GM23248 (cell line): ENCODE results near the gene RPL7A. TPM values are rescaled to one million over a fixed set of nuclear protein-coding genes. Genes with fewer than 3 reads are reported as not detected.
"Not testable (repeated sequence)": the region's sequence is repeated elsewhere in the genome, so short reads cannot be mapped to it uniquely, and the experiment has no call there.

Experiments
- DNase-seq: peaks from one replicate; pipeline ENCODE4 v3.0.0-alpha.2; 2015
- H2AFZ ChIP-seq: fragments of 200-600 bp; sonication (generic); 2 replicates; pipeline ENCODE4 v1.6.1; 2016; ENCODE audit warnings: antibody characterized with exemption
- H3F3A ChIP-seq: fragments of 200-600 bp; sonication (generic); 2 replicates; pipeline ENCODE4 v1.6.1; 2016; ENCODE audit warnings: mild to moderate bottlenecking, antibody characterized with exemption, mixed run types; ENCODE audit not compliant: insufficient read depth
- H3K27ac ChIP-seq: fragments of 200-600 bp; sonication (generic); 2 replicates; pipeline ENCODE4 v1.5.1; 2016; ENCODE audit warnings: mild to moderate bottlenecking
- H3K27me3 ChIP-seq: fragments of 200-600 bp; sonication (generic); replicated peaks from 2 replicates; pipeline ENCODE4 v1.6.1; 2016; ENCODE audit warnings: mild to moderate bottlenecking; ENCODE audit not compliant: insufficient read depth
- H3K36me3 ChIP-seq: fragments of 200-600 bp; sonication (generic); 2 replicates; pipeline ENCODE4 v1.6.1; 2016; ENCODE audit warnings: low read depth, mild to moderate bottlenecking
- H3K4me1 ChIP-seq: fragments of 200-600 bp; sonication (generic); 2 replicates; pipeline ENCODE4 v1.6.1; 2016; ENCODE audit warnings: mild to moderate bottlenecking; ENCODE audit not compliant: insufficient read depth
- H3K4me2 ChIP-seq: fragments of 200-600 bp; sonication (generic); one replicate; pipeline ENCODE4 v1.6.1; 2016; ENCODE audit warnings: mild to moderate bottlenecking; ENCODE audit not compliant: unreplicated experiment
- H3K4me3 ChIP-seq: fragments of 200-600 bp; sonication (generic); 2 replicates; pipeline ENCODE4 v1.5.1; 2016; ENCODE audit warnings: mild to moderate bottlenecking
- H3K79me2 ChIP-seq: fragments of 200-600 bp; sonication (generic); 2 replicates; pipeline ENCODE4 v1.6.1; 2016; ENCODE audit warnings: mild to moderate bottlenecking; ENCODE audit not compliant: insufficient read depth
- H3K9ac ChIP-seq: fragments of 200-600 bp; sonication (generic); 2 replicates; pipeline ENCODE4 v1.6.1; 2016; ENCODE audit warnings: mild to moderate bottlenecking
- H3K9me2 ChIP-seq: fragments of 200-600 bp; sonication (generic); 2 replicates; pipeline ENCODE4 v1.6.1; 2016; ENCODE audit warnings: mixed run types, mild to moderate bottlenecking, moderate library complexity; ENCODE audit not compliant: insufficient read depth
- H3K9me3 ChIP-seq: fragments of 200-600 bp; sonication (generic); one replicate; pipeline ENCODE4 v1.6.1; 2017; ENCODE audit warnings: low read depth
- H4K20me1 ChIP-seq: fragments of 200-600 bp; sonication (generic); 2 replicates; pipeline ENCODE4 v1.6.0; 2016; ENCODE audit not compliant: insufficient read depth
- EZH2 ChIP-seq: fragments of 200-600 bp; sonication (generic); IDR thresholded peaks from 2 replicates; pipeline ENCODE4 v1.6.1; 2018; ENCODE audit warnings: antibody characterized with exemption, mild to moderate bottlenecking; ENCODE audit not compliant: insufficient read depth, poor library complexity, severe bottlenecking
- EZH2phosphoT487 ChIP-seq: fragments of 200-600 bp; sonication (generic); IDR thresholded peaks from 2 replicates; pipeline ENCODE4 v1.6.1; 2018; ENCODE audit warnings: antibody characterized with exemption, moderate library complexity, mild to moderate bottlenecking, low read depth; ENCODE audit not compliant: insufficient read depth
- WGBS, 2 experiments: methylation state at CpG; one replicate each; pipeline ENCODE4 v1.1.6; 2015 to 2017; ENCODE audit warnings: low lambda C conversion rate in 2 of 2, low coverage in 1 of 2; ENCODE audit errors: missing lambda C conversion rate in 2 of 2; 5-methylcytosine and 5-hydroxymethylcytosine counted together
- in situ Hi-C: fragments of 300-500 bp; cut with MboI; formaldehyde crosslinking; loops from 2 replicates; pipeline ENCODE4 v1.15.0; 2020
- polyA plus RNA-seq: library from polyadenylated mRNA; unstranded; fragments of >200 nt; fragmentation: Nextera tagmentation; extraction: Ambion mirVana; gene quantifications from 2 replicates; pipeline ENCODE4 v1.2.1, GENCODE V29; 2016
- total RNA-seq: library from RNA; depleted of rRNA; stranded (reverse); fragments of >200 nt; shearing (Covaris generic); gene quantifications from 2 replicates; pipeline ENCODE4 v1.2.3, GENCODE V29; 2014

RPL7A gene
- total and polyA plus RNA-seq, 2 experiments from 2014 or later, result 458 to 1,382 TPM

DNA sequence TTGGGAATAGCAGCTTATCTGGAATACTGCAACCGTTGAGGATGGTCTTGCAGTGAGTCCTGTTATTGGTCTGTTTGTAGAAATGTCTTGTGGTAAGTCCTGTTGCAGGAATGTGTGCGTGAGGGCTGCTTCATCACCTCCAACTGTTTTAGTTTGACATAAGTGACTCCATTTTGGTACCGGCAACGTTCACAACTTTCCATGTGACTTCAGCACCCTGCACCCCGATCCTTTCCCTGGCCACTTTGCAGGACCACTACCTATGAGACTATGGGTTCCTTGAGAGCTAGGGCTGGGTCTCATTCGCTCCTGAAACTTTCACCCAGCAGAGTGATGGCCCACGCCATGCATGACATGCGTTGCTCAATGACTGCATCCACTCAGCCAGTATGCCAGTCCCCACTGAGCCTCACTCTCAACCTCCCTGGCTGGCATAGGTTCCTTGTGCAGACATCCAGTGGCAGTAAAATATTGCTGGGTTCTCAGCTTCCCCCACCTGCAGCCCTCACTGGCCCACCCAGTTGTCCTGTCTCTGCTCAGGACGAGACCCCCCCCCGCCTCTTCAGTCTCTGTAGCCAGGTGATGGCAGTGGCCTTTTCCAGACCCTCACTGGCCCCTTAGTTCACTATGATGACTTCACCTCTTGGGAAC, 20.1 kb upstream of the RPL7A start:
- 72 to 77% methylated on average over 9 to 10 of the region's 10 CpGs for WGBS, 2 experiments
- H3K36me3 ChIP-seq, result peaks cover 11% of the 10 kb centered on the region; the same call in 1 of the 2 replicates

GRCh38 chr9:133329306-133330156, 18.5 kb upstream of the RPL7A start:
- 54 to 56% methylated on average over 21 of the region's 21 CpGs for WGBS, 2 experiments
- H3K27ac ChIP-seq, H3K27me3 ChIP-seq, H3K9me2 ChIP-seq, H4K20me1 ChIP-seq, H3K9me3 ChIP-seq, H2AFZ ChIP-seq, H3K4me2 ChIP-seq, H3K4me3 ChIP-seq, H3K4me1 ChIP-seq, in situ Hi-C loops, H3K9ac ChIP-seq, H3F3A ChIP-seq: not testable (repeated sequence)
- peaks cover 21% of the 10 kb centered on the region for H3K79me2 ChIP-seq
- H3K36me3 ChIP-seq, result peaks cover 11% of the 10 kb centered on the region; the same call in 1 of the 2 replicates
- DNase-seq, result peak; percentile 34

More for the DNA sequence above, 20.1 kb upstream of the RPL7A start:
- Histone ChIP-seq H3K9me3 (no peaks in the 10 kb centered on the region), H3K9ac (no peak overlapping the region), H3K27me3 (no peaks in the 10 kb centered on the region), H2AFZ (no peak overlapping the region), H3K4me3 (no peak overlapping the region), H3K4me1 (no peaks in the 10 kb centered on the region), H3F3A (peaks cover 9% of the 10 kb centered on the region; the same call in 1 of the 2 replicates), H3K79me2 (peaks cover 5% of the 10 kb centered on the region; the same call in 1 of the 2 replicates), H3K27ac (no peak overlapping the region), H3K4me2 (no peak overlapping the region), H3K9me2 (no peaks in the 10 kb centered on the region), H4K20me1 (no peaks in the 10 kb centered on the region)
- no peak for TF ChIP-seq EZH2
- TF ChIP-seq EZH2phosphoT487, result no peak
- DNase-seq, result no peak
- in situ Hi-C loops, result no loop called here

DNA sequence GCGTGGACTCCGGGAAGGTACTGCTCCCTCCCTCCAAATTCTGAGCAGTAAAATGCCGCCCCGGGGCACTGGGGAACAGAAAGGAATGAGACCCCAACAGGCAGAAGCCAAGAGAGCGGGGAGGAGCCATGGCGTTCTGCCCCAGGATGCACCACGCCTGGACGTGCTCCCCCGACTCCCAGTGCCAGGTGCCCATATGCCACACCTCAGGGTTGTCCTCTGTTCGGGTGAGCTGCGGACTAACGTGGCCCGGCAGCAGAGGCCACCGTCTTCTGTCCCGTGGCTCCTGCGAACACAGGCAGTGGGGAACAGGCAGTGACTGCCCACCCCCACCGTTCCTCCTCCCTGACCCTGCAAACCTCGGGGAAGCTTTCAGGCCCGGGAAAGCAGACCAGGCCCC, 16.8 kb upstream of the RPL7A start:
- in situ Hi-C loops, result no loop called here
- 73 to 79% methylated on average over 19 of the region's 19 CpGs for WGBS, 2 experiments

DNA sequence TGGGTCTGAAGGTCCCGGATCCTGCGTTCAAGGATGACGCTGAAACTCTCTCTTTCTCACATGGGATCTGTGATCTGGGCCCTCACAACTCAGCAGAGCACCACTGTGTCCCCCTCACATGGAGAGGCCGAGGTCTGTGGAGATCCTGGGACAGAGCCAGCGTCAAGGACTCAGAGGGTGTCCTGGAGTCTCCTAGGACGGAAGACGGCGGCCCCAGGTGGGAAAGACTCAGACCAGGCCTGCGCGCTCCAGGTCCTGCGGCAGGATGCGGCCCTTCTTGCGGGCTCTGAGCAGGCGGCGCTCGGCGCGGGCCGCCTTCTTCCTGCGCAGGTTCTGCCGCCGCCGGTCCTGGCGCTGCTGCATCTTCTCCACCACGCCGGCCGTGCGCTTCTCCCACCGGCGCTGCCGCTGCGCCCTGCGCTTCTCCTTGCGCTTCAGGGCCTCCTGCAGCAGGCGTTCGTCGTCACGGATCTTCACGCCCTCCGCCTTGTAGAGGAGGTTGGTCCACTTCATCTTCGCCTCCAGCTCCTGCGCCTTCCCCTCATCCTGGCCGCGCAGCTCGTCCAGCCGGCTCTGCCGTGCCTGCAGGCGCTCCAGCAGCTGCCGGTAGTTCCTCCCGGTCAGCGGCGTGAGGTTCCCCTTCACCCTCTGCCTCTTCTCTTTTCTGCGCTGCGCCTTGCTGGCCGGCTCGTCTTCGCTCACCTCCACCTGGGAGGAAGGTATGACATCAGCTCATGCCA, 16.2 kb upstream of the RPL7A start:
- no peak overlapping the region for H2AFZ ChIP-seq
- H3K4me3 ChIP-seq, result no peak overlapping the region
- no peak for DNase-seq
- H3K9me2 ChIP-seq, result no peaks in the 10 kb centered on the region
- H3K9ac ChIP-seq, result no peak overlapping the region
- H3K9me3 ChIP-seq, result no peaks in the 10 kb centered on the region
- peaks cover 35% of the 10 kb centered on the region for H3K79me2 ChIP-seq
- no peak for TF ChIP-seq EZH2phosphoT487
- no peak for TF ChIP-seq EZH2
- H3K4me1 ChIP-seq, result peaks cover 8% of the 10 kb centered on the region; the same call in 1 of the 2 replicates
- H3K27me3 ChIP-seq, result no peaks in the 10 kb centered on the region
- WGBS, 2 experiments, result 97 to 98% methylated on average over 36 to 57 of the region's 57 CpGs
- H3F3A ChIP-seq, result peaks cover 10% of the 10 kb centered on the region; the same call in 1 of the 2 replicates
- in situ Hi-C loops, result no loop called here
- peaks cover 11% of the 10 kb centered on the region; the same call in 1 of the 2 replicates for H3K36me3 ChIP-seq
- no peak overlapping the region for H3K4me2 ChIP-seq
- no peak overlapping the region for H3K27ac ChIP-seq
- H4K20me1 ChIP-seq, result no peaks in the 10 kb centered on the region

More for the DNA sequence above, 16.8 kb upstream of the RPL7A start:
- no peaks in the 10 kb centered on the region for H3K27me3 ChIP-seq
- H3K9ac ChIP-seq, result no peak overlapping the region
- DNase-seq, result no peak
- no peaks in the 10 kb centered on the region for H3K9me3 ChIP-seq
- H3K4me1 ChIP-seq, result peaks cover 7% of the 10 kb centered on the region; the same call in 1 of the 2 replicates
- H3K4me3 ChIP-seq, result no peak overlapping the region
- no peak overlapping the region for H2AFZ ChIP-seq
- H4K20me1 ChIP-seq, result no peaks in the 10 kb centered on the region
- peaks cover 9% of the 10 kb centered on the region; the same call in 1 of the 2 replicates for H3F3A ChIP-seq
- H3K27ac ChIP-seq, result no peak overlapping the region
- H3K36me3 ChIP-seq, result peaks cover 11% of the 10 kb centered on the region; the same call in 1 of the 2 replicates
- H3K79me2 ChIP-seq, result peaks cover 35% of the 10 kb centered on the region
- TF ChIP-seq EZH2 (no peak), EZH2phosphoT487 (no peak)
- no peak overlapping the region for H3K4me2 ChIP-seq
- no peaks in the 10 kb centered on the region for H3K9me2 ChIP-seq
